PC-3 (cell line): ENCODE results near the gene DGLUCY.

Source experiments
- CTCF ChIP-seq: fragments of 300-600 bp; sonication (generic); conservative IDR thresholded peaks from 2 replicates; pipeline ENCODE4 v1.5.1; 2017; ENCODE audit warnings: antibody characterized with exemption, low read depth, mild to moderate bottlenecking, low read length
- EZH2phosphoT487 ChIP-seq: fragments of 300-600 bp; sonication (generic); IDR thresholded peaks from 2 replicates; pipeline ENCODE4 v1.6.1; 2018; ENCODE audit warnings: mild to moderate bottlenecking, antibody characterized with exemption, low read length, borderline replicate concordance

- TF ChIP-seq CTCF (no peak), EZH2phosphoT487 (no peak)
These were observed 60.0 kb downstream of the DGLUCY start for GRCh38 chr14:91173904-91174303.
